ENCODE results near the gene ICAM3. TPM values are rescaled to one million over a fixed set of nuclear protein-coding genes. Genes with fewer than 3 reads are reported as not detected.

Gene ICAM3
- total RNA-seq, 4 donors from 2014 or later, result 3.1 to 4.5 (median 3.8) TPM

DNA sequence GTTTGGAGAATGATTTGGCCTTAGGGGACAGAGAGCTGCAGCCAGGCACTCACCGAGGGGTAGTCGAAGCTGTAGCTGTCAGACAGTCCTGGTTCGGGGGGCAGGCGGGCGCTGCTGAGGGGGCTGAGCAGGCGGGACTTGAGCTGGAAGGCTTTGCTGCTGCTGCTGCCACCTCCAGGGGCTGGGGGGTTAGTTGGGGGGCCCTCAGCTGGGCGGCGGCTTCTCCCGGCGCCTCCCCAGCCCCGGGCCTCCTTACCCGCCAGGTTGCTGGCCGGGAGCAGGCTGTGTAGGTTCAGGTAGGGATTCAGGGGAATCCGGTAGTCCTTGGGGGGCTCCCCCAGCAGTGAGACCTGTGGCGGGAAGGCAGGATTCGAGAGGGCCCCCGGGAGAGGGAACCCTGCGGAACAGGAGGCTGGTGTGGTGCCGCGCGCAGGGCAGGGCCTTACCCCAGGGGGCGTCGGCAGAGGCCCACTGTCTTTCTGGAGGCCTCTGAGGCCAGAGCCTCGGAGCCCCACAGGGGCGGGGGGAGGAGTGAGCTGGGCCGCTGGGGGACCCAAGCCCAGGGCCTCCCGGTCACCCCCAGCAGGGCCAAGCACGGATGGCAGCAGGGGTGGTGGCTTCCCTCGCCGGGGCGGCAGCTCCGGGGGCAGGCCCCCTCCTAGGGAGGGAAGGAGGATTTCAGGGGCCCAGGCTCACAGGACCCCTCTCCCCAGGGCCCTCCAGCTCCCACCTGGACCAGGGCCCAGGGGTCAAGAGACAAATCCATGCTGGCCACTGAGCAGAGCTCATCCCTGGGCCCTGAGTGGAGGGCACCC, 18.6 kb downstream of the ICAM3 start:
- 90% methylated on average over 11 of the region's 32 CpGs for WGBS
- DNase-seq (ENCODE audit: low spot score in 2 of 2), result no peak
- TF ChIP-seq POLR2A (IDR thresholded peaks at IDR 0.05) (no peak), EP300 (IDR thresholded peaks at IDR 0.05) (no peak), POLR2AphosphoS5 (IDR thresholded peaks at IDR 0.05) (no peak)
- TF ChIP-seq, protein P1, sequence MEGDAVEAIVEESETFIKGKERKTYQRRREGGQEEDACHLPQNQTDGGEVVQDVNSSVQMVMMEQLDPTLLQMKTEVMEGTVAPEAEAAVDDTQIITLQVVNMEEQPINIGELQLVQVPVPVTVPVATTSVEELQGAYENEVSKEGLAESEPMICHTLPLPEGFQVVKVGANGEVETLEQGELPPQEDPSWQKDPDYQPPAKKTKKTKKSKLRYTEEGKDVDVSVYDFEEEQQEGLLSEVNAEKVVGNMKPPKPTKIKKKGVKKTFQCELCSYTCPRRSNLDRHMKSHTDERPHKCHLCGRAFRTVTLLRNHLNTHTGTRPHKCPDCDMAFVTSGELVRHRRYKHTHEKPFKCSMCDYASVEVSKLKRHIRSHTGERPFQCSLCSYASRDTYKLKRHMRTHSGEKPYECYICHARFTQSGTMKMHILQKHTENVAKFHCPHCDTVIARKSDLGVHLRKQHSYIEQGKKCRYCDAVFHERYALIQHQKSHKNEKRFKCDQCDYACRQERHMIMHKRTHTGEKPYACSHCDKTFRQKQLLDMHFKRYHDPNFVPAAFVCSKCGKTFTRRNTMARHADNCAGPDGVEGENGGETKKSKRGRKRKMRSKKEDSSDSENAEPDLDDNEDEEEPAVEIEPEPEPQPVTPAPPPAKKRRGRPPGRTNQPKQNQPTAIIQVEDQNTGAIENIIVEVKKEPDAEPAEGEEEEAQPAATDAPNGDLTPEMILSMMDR (IDR thresholded peaks at IDR 0.05), result no peak
- no peaks in the 10 kb centered on the region for H3K27me3 ChIP-seq
- no peak overlapping the region for H3K27ac ChIP-seq
- H3K9me3 ChIP-seq, result no peaks in the 10 kb centered on the region
- H3K36me3 ChIP-seq, result peaks cover 90% of the 10 kb centered on the region
- H3K4me1 ChIP-seq, result peaks cover 5% of the 10 kb centered on the region
- H3K4me3 ChIP-seq, result no peak overlapping the region

DNA sequence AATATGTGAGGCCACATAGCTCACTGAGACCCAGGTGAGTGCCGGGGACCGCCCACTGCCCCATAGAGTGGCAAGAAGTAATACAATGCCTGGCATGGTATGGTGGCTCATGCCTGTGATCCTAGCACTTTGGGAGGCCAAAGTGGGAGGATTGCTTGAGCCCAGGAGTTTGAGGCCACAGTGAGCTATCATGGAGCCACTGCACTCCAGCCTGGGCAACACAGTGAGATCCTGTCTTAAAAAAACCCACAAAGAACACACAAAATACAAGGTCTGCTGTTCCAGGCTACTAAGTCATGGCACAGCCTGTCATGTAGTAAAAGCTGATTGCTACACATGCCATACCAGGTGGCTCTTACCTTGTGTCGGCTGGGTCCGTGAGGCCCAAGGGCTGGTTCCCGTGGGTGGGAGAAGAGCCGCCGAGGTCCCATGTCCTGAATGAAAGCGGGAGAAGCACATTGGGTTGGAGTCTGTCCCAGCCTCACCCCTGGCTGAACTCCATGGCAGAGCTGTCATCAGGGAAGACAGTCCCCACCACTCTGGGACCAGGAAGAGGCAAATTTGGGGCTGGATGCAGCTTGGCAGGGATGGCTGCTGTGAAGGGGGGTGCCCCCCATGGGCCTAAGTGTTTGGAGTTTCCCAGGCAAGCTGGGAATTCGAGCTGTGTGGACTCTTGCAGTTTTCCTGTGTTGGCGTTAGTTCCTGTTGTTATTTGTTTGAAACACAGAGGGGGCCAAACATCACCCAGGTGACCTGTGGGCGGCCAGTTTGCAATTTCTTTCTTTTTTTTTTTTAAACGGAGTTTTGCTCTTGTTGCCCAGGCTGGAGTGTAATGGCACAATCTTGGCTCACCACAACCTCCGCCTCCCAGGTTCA, 20.4 kb downstream of the ICAM3 start:
- Histone ChIP-seq H3K36me3 (peaks cover 72% of the 10 kb centered on the region), H3K4me3 (no peak overlapping the region), H3K27ac (no peak overlapping the region), H3K9me3 (no peaks in the 10 kb centered on the region), H3K27me3 (no peaks in the 10 kb centered on the region), H3K4me1 (peaks cover 15% of the 10 kb centered on the region)
- DNase-seq (ENCODE audit: low spot score in 2 of 2), result no peak
- 92% methylated on average over 13 of the region's 13 CpGs for whole genome bisulfite sequencing
- TF ChIP-seq POLR2AphosphoS5 (IDR thresholded peaks at IDR 0.05), result no peak
- no peak for TF ChIP-seq POLR2A (IDR thresholded peaks at IDR 0.05)
- TF ChIP-seq, protein P1 (IDR thresholded peaks at IDR 0.05), result no peak
- no peak for TF ChIP-seq EP300 (IDR thresholded peaks at IDR 0.05)

DNA sequence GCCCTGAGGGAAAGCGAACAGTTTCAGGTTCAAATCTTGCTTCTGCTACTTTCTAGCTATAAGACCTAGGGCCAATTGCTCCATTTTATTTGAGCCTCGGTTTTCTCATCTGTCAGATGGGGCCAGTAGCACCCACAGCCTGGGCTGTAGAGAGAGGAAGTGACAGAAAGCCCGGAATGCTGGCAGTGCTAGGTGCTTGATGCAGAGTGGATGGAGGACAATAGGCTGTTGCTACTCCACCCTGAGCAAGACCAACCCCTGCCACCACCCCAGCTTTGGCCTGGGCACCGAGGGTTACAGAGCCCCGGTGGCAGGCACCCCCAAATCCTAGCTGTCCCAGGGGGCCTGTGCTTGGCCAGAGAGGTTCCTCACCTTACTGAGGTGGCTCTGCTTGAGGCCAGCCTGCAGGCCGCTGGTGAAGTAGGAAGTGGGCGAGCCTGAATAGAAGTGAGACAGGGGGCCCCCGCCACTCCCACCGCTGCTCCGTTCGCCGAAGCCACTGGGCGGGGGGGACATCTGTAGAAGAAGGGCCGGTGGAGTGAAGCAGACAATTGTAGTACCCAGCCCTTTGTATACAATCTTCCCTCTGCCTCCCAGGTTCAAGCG, 21.5 kb downstream of the ICAM3 start:
- TF ChIP-seq EP300 (IDR thresholded peaks at IDR 0.05) (no peak), POLR2A (IDR thresholded peaks at IDR 0.05) (no peak), POLR2AphosphoS5 (IDR thresholded peaks at IDR 0.05) (no peak)
- TF ChIP-seq, protein P1 (IDR thresholded peaks at IDR 0.05), result no peak
- no peak overlapping the region for H3K27ac ChIP-seq
- H3K36me3 ChIP-seq, result peaks cover 61% of the 10 kb centered on the region
- H3K4me3 ChIP-seq, result no peak overlapping the region
- no peaks in the 10 kb centered on the region for H3K9me3 ChIP-seq
- no peaks in the 10 kb centered on the region for H3K27me3 ChIP-seq
- 89% methylated on average over 6 of the region's 15 CpGs for WGBS
- no peak for DNase-seq (ENCODE audit: low spot score in 2 of 2)
- H3K4me1 ChIP-seq, result peaks cover 15% of the 10 kb centered on the region

DNA sequence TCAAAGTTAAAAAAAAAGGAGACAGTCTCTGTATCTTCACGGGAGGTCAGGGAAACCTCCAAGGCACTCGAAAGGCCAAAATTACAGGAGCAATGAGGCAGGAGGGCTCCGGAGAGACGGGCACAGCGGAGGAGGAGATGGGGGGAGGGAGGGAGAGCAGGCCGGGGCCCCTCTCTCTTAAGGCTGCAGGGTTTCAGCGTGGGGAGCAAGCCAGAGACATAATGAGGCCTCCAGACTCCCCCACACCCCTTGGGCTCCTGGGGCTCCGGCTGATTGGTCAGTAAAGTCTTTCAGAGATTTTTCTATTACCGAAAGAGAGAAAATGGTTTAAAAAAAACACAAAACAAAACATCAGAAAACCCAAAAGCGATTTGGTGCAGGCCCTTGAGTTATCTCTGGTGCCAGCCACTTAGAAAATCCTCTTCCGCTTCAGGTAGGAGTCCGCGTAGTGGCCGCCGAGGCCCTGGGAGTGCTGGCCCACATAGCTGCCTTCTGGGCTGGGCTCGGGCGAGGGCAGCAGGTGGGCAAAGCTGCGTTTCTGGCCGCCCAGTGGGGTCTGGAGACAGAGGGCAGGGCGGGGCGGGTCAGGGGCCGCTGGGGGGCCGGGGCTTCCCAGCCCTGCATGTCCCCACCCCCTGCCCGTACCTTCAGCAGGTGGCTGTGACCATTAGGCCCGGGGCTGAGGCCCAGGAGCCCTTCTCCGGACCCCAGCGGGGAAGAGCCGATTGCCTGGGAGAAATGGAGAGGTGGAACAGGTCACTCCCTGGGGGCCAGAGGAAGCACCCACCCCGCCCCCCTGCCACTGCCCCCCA, 22.2 kb downstream of the ICAM3 start:
- 81% methylated on average over 20 of the region's 29 CpGs for WGBS

More for the DNA sequence above, 22.2 kb downstream of the ICAM3 start:
- no peak overlapping the region for H3K4me3 ChIP-seq
- no peak overlapping the region for H3K27ac ChIP-seq
- peaks cover 57% of the 10 kb centered on the region for H3K36me3 ChIP-seq
- no peaks in the 10 kb centered on the region for H3K9me3 ChIP-seq
- no peaks in the 10 kb centered on the region for H3K27me3 ChIP-seq
- TF ChIP-seq POLR2AphosphoS5 (IDR thresholded peaks at IDR 0.05), result no peak
- TF ChIP-seq POLR2A (IDR thresholded peaks at IDR 0.05), result no peak
- TF ChIP-seq EP300 (IDR thresholded peaks at IDR 0.05), result no peak
- TF ChIP-seq, protein P1 (IDR thresholded peaks at IDR 0.05), result no peak
- H3K4me1 ChIP-seq, result peaks cover 15% of the 10 kb centered on the region
- DNase-seq (ENCODE audit: low spot score in 2 of 2), result no peak

All from suprapubic skin (tissue), 4 donors.